HG02678 (cell line): ENCODE data around the gene RNF113A.
"Not testable (repeated sequence)": the region's sequence is repeated elsewhere in the genome, so short reads cannot be mapped to it uniquely, and the experiment has no call there.

Source experiments
- ATAC-seq: cut with Tn5 transposase; IDR thresholded peaks from one replicate; pipeline ENCODE4 v1.9.1; 2021; ENCODE audit warnings: mild to moderate bottlenecking, moderate library complexity; ENCODE audit not compliant: unreplicated experiment

Gene RNF113A

GRCh38 chrX:119852382-119853353 is 18.9 kb downstream of the RNF113A start, which contains the start of gene UPF3B:
Gene UPF3B (minus strand): TSS chrX:119852963. CDS start chrX:119852928, 35 bp downstream.
- peak; percentile 98 for ATAC-seq

- ATAC-seq = no peak
Observed at GRCh38 chrX:119833905-119834304, 37.6 kb downstream of the RNF113A start.

- ATAC-seq = no peak
Observed at GRCh38 chrX:119828446-119828845, 43.1 kb downstream of the RNF113A start.

GRCh38 chrX:119826399-119826959 is 45.1 kb downstream of the RNF113A start:
- no peak for ATAC-seq

GRCh38 chrX:119824221-119824620 is 47.3 kb downstream of the RNF113A start:
- ATAC-seq = not testable (repeated sequence)

- ATAC-seq = peak; percentile 96
Observed at GRCh38 chrX:119821703-119822102, 49.8 kb downstream of the RNF113A start.
